ENCODE results near the gene CMTM4.
A peak's percentile ranks its signal among the peaks of the same experiment; 100 is the strongest.

The CMTM4 gene

DNA sequence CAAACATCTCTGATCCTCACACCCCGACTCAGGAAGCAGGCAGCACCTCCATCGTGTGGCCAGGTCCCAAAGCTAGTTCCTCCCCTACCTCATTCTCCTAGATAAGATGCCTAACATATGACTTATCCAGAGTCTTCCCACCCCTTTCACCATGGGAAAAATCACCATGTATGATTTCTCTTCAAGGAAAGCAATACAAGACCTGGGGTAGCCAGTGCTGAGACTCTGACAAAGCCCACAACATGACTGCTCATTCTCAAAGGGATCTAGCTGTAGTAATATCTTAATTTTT lies 45.1 kb downstream of the CMTM4 start:
- Histone ChIP-seq H3K79me2 (peaks cover 53% of the 10 kb centered on the region), H3K27me3 (ENCODE audit: control insufficient read depth, insufficient read depth, low read length) (no peaks in the 10 kb centered on the region), H3K9ac (no peak overlapping the region), H3K36me3 (ENCODE audit: control insufficient read depth, insufficient read depth, low read length) (no peaks in the 10 kb centered on the region), H3K4me2 (ENCODE audit: low read length) (no peak overlapping the region), H3K4me1 (peaks cover 5% of the 10 kb centered on the region), H2AFZ (no peak overlapping the region), H3K4me3 (ENCODE audit: low read depth, low read length) (no peak overlapping the region), H3K27ac (no peak overlapping the region), H3K9me3 (ENCODE audit: control insufficient read depth, low read length) (no peaks in the 10 kb centered on the region)
- TF ChIP-seq, protein P1, sequence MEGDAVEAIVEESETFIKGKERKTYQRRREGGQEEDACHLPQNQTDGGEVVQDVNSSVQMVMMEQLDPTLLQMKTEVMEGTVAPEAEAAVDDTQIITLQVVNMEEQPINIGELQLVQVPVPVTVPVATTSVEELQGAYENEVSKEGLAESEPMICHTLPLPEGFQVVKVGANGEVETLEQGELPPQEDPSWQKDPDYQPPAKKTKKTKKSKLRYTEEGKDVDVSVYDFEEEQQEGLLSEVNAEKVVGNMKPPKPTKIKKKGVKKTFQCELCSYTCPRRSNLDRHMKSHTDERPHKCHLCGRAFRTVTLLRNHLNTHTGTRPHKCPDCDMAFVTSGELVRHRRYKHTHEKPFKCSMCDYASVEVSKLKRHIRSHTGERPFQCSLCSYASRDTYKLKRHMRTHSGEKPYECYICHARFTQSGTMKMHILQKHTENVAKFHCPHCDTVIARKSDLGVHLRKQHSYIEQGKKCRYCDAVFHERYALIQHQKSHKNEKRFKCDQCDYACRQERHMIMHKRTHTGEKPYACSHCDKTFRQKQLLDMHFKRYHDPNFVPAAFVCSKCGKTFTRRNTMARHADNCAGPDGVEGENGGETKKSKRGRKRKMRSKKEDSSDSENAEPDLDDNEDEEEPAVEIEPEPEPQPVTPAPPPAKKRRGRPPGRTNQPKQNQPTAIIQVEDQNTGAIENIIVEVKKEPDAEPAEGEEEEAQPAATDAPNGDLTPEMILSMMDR (IDR thresholded peaks at IDR 0.05): no peak

DNA sequence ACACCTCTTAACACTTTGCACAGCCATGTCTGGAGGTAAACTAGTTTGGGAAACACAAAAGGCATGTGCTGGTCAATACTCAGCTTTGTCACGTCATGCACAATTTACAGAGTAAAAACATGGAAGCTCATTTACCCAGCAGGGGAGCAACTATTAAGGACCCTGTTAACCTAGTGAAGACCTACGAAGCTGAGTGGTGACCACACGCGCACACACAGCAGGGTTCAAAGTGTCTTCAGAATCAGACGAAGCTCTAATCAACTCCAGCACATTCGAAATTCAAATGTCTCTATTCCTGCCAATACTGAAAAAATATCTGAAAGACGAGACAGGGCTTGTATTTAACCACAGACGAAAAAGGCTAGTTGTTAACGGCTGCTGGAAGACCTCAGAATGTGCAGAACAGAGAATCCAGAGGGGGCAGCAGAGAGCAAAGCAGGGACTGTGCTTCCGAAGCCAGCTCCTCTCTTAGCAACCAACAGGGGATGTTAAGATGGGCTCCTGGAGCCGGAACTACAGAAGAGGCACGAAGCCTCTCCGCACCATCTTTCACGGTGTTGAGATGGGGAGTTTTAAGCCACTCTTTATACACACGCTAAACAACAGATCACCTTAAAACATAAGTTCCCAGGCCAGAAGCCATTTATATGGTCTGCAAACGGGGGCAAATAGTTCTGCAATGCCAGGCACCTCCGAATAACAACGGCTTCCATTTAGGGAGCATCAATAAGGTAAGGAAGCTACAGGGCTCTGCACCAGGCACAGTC lies 45.7 kb downstream of the CMTM4 start:
- no peaks in the 10 kb centered on the region for H3K9me3 ChIP-seq (ENCODE audit: control insufficient read depth, low read length)
- no peak overlapping the region for H3K4me2 ChIP-seq (ENCODE audit: low read length)
- TF ChIP-seq, protein P1 (IDR thresholded peaks at IDR 0.05): peak; percentile 92
- peaks cover 50% of the 10 kb centered on the region for H3K79me2 ChIP-seq
- no peak overlapping the region for H3K4me3 ChIP-seq (ENCODE audit: low read depth, low read length)
- peaks cover 5% of the 10 kb centered on the region for H3K4me1 ChIP-seq
- H2AFZ ChIP-seq: no peak overlapping the region
- H3K36me3 ChIP-seq (ENCODE audit: control insufficient read depth, insufficient read depth, low read length): no peaks in the 10 kb centered on the region
- no peak overlapping the region for H3K27ac ChIP-seq
- no peaks in the 10 kb centered on the region for H3K27me3 ChIP-seq (ENCODE audit: control insufficient read depth, insufficient read depth, low read length)
- H3K9ac ChIP-seq: no peak overlapping the region

DNA sequence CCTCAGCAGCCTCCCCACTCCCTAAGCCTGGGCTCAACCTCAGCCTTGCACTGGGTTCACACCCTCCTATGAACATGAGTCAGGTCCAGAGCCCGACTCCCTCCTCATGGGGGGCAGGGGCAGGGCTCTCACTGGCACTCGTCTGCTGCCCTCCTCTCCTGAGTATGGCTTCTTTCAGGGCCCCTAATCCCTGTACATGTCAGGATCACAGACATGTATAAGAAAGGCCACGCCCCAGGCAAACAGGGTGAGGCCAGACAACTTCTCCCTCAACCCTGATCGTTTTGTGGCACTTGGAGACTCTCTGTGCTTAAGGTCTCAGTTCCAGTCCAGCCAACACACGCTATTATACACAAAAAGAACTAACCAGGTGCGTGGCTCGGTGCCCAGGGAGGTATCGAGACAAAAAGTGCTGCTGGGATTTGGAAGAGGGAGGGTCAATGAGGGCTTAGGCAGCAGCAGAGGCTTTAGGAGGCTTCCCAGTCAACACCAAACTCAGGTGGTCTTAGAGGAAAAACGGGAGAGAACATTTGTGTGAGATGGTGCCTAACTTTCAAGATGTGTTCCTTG lies 46.8 kb downstream of the CMTM4 start:
- no peak overlapping the region for H3K4me2 ChIP-seq (ENCODE audit: low read length)
- H2AFZ ChIP-seq: no peak overlapping the region
- H3K27ac ChIP-seq: no peak overlapping the region
- H3K9me3 ChIP-seq (ENCODE audit: control insufficient read depth, low read length): no peaks in the 10 kb centered on the region
- H3K36me3 ChIP-seq (ENCODE audit: control insufficient read depth, insufficient read depth, low read length): no peaks in the 10 kb centered on the region
- peaks cover 50% of the 10 kb centered on the region for H3K79me2 ChIP-seq
- no peak overlapping the region for H3K4me3 ChIP-seq (ENCODE audit: low read depth, low read length)
- peaks cover 5% of the 10 kb centered on the region for H3K4me1 ChIP-seq
- H3K9ac ChIP-seq: no peak overlapping the region
- TF ChIP-seq, protein P1 (IDR thresholded peaks at IDR 0.05): no peak
- no peaks in the 10 kb centered on the region for H3K27me3 ChIP-seq (ENCODE audit: control insufficient read depth, insufficient read depth, low read length)

DNA sequence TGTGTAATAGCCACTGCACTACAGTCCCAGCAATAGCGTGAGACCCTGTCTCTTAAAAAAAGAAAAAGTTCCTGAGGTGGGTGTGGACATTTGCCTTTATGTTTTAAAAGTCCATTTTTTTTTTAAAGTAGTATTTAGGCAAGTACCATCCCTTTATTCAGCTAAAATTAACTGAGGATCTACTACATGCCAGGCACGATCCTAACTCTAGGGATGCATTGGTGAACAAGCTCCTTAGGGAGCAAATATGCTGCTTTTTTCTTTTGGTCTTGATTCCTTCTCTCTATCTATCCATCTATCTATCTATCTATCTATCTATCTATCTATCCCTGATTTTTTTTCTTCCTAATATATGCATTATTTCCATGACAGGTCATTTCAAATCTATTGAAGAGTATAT lies 47.4 kb downstream of the CMTM4 start:
- Histone ChIP-seq H3K27me3 (ENCODE audit: control insufficient read depth, insufficient read depth, low read length) (no peaks in the 10 kb centered on the region), H3K36me3 (ENCODE audit: control insufficient read depth, insufficient read depth, low read length) (no peaks in the 10 kb centered on the region), H3K4me1 (peaks cover 5% of the 10 kb centered on the region)

More for the DNA sequence above, 47.4 kb downstream of the CMTM4 start:
- no peak overlapping the region for H3K9ac ChIP-seq
- H2AFZ ChIP-seq: no peak overlapping the region
- TF ChIP-seq, protein P1 (IDR thresholded peaks at IDR 0.05): no peak
- no peak overlapping the region for H3K27ac ChIP-seq
- H3K79me2 ChIP-seq: peaks cover 49% of the 10 kb centered on the region
- no peak overlapping the region for H3K4me2 ChIP-seq (ENCODE audit: low read length)
- no peak overlapping the region for H3K4me3 ChIP-seq (ENCODE audit: low read depth, low read length)
- no peaks in the 10 kb centered on the region for H3K9me3 ChIP-seq (ENCODE audit: control insufficient read depth, low read length)

Measured in parathyroid adenoma (tissue), 2 donors.